NCI-H2029 (cell line): ENCODE measurements around the gene ERAL1.
A peak's percentile ranks its signal among the peaks of the same experiment; 100 is the strongest.
"Not testable (repeated sequence)": the region's sequence is repeated elsewhere in the genome, so short reads cannot be mapped to it uniquely, and the experiment has no call there.

Experiments
- DNase-seq: peaks from one replicate; lab custom pipeline; 2025; lab: John Stamatoyannopoulos, UW

ERAL1 gene

GRCh38 chr17:28853295-28853694 is 1.5 kb upstream of the ERAL1 start:
- DNase-seq: no peak

GRCh38 chr17:28855336-28855679 is 492 bp downstream of the ERAL1 start:
- DNase-seq: no peak

GRCh38 chr17:28856028-28856574 is 1.3 kb downstream of the ERAL1 start:
- no peak for DNase-seq

GRCh38 chr17:28857905-28858800 is 3.3 kb downstream of the ERAL1 start:
- no peak for DNase-seq

DNA sequence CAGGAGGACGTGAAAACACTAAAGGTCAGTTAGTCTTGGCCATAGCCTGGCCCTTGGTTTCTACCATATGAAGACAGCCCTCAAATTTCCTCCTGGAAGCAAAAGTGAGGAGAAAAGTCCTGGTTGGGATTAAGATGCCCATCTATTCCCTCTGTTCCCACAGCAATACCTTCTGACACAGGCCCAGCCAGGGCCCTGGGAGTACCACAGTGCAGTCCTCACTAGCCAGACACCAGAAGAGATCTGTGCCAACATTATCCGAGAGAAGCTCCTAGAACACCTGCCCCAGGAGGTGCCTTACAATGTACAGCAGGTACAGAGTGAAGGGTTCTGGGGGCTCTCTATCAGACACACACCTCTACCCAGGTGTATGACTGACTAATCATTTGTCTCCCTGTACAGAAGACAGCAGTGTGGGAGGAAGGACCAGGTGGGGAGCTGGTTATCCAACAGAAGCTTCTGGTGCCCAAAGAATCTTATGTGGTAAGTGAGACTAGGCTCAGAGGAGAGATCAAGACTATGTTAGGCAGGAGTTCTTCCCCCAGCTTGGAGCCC is 4.1 kb downstream of the ERAL1 start:
- no peak for DNase-seq

GRCh38 chr17:28860363-28860808 is 5.6 kb downstream of the ERAL1 start:
- no peak for DNase-seq

- no peak for DNase-seq
Observed at GRCh38 chr17:28861393-28862203, 6.8 kb downstream of the ERAL1 start.

DNA sequence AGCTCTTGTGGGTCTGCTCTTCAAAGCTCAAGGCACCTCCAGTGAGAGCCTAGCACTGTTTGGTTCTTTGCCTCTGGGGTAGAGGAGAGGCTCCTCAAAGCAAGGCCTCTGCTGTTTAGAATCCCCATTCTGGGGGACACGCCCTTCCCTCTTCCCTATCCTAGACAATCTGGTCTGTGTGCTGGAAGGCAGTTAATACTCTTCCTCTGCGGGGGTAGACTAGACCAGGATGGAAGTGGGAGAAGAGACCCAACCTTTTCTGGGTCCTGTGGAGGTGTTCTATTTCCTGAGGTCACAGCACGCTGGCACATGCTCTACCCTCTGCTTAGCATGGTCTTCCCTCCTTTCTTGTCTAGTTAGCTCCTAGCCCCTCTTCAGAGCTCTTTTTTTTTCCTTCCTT is 7.7 kb downstream of the ERAL1 start:
- no peak for DNase-seq

DNA sequence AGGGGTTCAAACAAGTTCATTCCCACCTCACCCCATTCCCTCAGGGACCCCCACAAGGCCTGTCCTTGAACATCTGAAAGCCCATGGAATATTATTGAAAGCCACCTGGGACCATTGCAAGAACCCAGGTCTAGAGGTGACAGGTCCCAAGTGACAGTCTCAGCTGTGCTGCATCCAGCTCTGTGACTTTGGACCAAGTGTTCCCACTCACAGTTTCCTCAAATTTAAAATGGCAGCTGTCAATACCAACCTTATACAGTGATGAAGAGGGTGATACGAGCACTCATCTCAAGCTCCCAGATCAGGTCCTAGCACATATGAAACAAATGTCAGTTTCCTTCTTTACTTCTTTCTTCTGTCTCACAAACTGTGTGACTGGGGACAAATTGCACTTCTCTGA is 9.1 kb downstream of the ERAL1 start:
- DNase-seq: no peak

DNA sequence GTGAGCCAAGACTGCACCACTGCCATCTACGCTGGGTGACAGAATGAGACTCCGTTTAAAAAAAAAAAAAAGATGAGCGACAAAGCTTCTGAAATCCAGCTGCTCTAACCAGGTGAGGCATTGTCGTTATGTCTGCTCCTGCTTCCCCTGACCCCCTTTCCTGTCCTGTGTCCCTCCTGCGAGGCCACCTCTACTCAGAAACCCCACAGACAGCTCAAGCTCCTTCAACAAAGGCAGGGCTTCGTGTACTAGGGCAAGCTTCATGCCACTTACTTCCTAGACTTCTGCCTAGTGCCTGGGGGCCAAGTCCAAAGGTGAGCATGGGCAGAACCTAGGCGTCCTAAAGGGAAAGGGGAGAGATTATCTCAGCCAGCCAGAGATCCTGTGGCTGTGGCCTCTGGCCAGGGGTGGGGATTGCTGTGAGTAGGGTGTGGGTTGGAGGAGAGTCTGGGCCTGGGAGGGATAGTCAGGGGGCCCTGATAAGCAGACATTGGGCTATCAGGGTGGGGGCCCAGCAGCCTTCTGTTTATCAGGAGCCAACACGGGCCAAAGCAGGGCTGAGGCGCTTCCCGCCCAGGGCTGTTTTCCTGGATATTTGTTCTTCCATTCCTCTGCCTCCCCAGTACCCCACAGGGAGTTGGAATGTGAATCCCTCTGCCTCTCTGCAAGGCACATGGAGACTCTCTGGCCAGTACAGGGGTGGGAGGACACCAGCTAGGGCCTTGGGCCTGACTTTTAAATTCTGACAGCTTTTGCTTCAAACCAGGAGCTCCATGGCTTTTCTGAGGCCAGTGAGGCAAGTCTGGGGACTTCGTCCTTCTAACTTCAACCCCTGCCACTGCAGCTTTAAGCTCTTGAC is 10.4 kb downstream of the ERAL1 start:
- DNase-seq: no peak

- no peak for DNase-seq
Observed at GRCh38 chr17:28865946-28866752, 11.3 kb downstream of the ERAL1 start.

DNA sequence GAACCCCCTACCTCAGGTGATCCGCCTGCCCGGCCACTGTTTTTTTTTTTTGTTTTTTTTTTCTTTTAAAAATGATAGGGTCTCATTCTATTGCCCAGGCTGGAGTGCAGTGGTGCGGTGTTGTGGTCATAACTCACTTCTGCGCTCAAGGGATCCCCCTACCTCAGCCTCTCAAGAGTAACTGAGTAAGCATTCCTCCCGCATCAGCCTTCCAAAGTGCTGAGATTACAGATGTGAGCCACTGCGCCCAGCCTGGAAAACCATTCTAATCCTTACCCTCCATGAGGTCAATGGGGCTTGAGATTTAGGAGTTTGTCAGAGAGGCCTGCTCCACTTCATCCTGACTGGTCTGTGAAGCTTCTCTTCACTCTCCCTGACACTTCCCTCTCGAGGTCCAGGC is 12.5 kb downstream of the ERAL1 start:
- DNase-seq: no peak

DNA sequence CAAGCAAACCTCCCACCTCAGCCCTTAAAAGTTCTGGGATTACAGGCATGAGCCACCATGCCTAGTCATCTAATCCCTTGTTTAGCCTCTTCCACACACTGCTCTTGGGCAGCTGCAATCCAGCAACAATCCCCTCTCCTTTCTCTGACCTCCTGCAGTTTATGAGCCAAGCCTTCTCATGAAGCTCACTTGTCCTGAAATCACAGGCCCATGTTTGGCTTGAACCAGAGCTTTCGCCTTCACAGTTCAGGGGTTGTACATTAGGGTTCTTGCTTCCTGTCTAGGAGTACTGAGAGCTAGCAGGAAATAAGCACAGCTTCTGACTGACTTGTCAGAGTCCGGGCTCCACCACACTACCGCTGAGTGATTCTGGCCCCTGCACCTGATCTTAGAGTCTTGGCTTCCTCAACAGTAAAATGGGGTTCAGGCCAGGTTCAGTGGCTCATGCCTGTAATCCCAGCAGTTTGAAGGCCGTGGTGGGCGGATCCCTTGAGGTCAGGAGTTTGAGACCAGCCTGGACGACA is 16.3 kb downstream of the ERAL1 start:
- no peak for DNase-seq

DNA sequence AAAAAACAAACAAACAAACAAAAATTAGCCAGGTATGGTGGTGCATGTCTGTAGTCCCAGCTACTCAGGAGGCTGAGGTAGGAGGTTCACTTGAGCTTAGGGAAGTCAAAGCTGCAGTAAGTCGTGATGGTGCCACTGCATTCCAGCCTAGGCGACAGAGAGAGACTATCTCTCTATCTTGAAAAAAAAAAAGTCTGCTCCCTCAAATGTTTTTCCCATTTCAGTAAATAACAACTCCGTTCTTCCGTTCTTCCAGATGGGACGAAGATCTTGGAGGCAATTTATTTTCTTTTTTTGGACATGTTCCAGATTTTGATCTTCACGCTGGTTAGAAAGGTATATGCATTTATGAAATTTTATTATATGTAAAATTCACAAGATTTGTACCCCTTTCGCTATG is 19.0 kb downstream of the ERAL1 start:
- DNase-seq: no peak

DNA sequence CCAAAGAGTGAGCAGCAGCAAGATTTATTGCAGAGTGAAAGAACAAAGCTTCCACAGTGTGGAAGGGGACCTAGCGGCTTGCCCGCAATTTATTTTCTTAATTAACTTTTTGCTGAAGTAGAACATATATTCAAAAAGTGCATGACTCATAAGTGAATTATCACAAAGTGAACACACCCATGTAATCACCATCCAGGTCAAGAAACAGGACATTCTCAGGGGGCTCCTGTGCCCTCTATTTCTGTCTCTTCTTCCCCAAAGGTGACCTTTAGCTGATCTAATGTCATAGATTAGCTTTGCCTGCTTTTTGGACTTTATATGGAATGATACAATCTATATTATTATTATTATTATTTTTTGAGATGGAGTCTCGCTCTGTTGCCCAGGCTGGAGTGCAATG is 19.9 kb downstream of the ERAL1 start:
- no peak for DNase-seq

DNA sequence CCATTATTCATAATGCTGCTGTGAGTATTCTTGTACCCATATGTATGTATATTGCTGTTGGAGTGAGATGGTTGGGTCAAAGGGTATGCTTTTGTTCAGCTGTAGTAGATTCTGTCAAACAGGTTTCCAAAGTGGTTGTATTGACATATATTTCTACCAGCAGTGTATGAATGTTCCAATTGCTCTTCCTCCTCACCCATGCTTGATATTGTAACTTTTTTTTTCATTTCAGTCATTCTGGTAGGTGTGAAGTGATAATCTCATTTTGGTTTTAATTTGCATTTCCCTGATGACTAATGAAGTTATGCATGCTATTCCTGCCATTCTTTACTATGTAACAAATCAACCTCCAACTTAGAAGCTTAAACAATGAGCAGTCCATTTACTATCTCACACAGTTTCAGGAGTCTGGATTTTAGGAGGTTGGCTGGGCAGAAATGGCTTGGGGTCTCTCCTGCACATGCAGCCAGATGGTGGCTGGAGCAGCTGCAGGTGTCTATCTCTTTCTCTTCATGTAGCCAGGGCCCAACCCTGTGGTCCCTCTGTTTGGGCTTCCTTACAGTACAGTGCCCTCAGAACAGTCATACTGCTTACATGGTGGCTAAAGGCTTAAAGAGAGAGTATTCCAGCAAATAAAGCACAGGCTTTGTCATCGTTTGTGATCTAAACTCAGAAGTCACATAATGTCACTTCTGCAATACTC is 21.2 kb downstream of the ERAL1 start:
- DNase-seq: no peak

GRCh38 chr17:28877150-28877711 is 22.4 kb downstream of the ERAL1 start:
- DNase-seq: not testable (repeated sequence)

DNA sequence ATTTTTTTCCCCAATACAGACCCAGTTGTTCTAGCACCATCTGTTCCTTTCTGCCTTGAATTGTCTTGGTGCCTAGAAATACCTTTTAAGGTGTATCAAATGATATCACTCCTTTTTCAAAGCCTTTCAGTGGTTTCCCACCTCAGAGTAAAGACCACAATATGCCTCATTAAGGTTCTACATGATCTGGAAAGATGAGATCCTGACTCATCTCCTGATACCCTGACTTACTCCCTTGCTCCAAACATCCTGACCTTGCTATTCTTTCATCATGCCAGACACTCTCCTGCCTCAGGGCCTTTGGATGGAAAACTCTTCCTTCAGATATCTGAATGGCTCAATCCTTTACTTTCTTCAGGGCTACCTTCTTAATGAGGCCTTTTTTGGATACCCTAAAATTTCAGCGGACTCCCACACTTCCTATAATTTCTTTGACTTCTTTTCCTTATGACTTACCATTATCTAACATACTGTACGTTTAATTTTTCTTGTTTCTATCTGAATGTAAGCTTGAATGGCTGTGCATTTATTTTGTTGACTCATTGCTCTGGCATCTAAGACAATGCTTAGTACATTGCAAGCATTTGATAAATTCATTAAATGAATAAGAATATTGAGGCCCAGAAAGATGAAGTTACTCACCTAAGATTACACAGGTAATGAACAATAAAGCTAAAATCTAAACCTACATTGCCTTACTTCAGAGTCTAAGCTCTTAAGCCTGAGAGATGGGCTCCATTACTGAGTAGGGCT is 23.5 kb downstream of the ERAL1 start:
- no peak for DNase-seq

GRCh38 chr17:28878981-28879380 is 24.2 kb downstream of the ERAL1 start:
- DNase-seq: peak; percentile 5
